ENCODE measurements around the gene LGALS3BP.

The LGALS3BP gene

GRCh38 chr17:79014158-79014758, 34.5 kb upstream of the LGALS3BP start:
- DNase-seq (ENCODE audit: low read depth in 2 of 3, low spot score in 2 of 3): no peak

GRCh38 chr17:79012563-79013134, 32.9 kb upstream of the LGALS3BP start:
- no peak for DNase-seq (ENCODE audit: low read depth in 2 of 3, low spot score in 2 of 3)

GRCh38 chr17:79011451-79012147, 31.9 kb upstream of the LGALS3BP start:
- DNase-seq (ENCODE audit: low read depth in 2 of 3, low spot score in 2 of 3): no peak

GRCh38 chr17:79010304-79010646, 30.6 kb upstream of the LGALS3BP start:
- DNase-seq (ENCODE audit: low read depth in 2 of 3, low spot score in 2 of 3): no peak

GRCh38 chr17:79009397-79010303, 29.9 kb upstream of the LGALS3BP start, which contains the start of gene CANT1:
Gene CANT1 (minus strand): TSS chr17:79009764. CDS start chr17:78997622, 12,142 bp downstream.
- peak; percentile 44 to 76 (median 64) for DNase-seq (ENCODE audit: low read depth in 2 of 3, low spot score in 2 of 3)

GRCh38 chr17:79008666-79009387, 29.1 kb upstream of the LGALS3BP start:
- no peak for DNase-seq (ENCODE audit: low read depth in 2 of 3, low spot score in 2 of 3)

- no peak for DNase-seq (ENCODE audit: low read depth in 2 of 3, low spot score in 2 of 3)
Measured at GRCh38 chr17:79007504-79008381, 28.0 kb upstream of the LGALS3BP start.

- DNase-seq (ENCODE audit: low read depth in 2 of 3, low spot score in 2 of 3): no peak
Measured at GRCh38 chr17:79006794-79007503, 27.2 kb upstream of the LGALS3BP start.

- DNase-seq (ENCODE audit: low read depth in 2 of 3, low spot score in 2 of 3): no peak
Measured at GRCh38 chr17:79006046-79006445, 26.3 kb upstream of the LGALS3BP start.

GRCh38 chr17:79005063-79005861, 25.5 kb upstream of the LGALS3BP start:
- no peak for DNase-seq (ENCODE audit: low read depth in 2 of 3, low spot score in 2 of 3)

- no peak for DNase-seq (ENCODE audit: low read depth in 2 of 3, low spot score in 2 of 3)
Measured at GRCh38 chr17:79003661-79004411, 24.1 kb upstream of the LGALS3BP start.

GRCh38 chr17:79002796-79003593, 23.3 kb upstream of the LGALS3BP start:
- DNase-seq (ENCODE audit: low read depth in 2 of 3, low spot score in 2 of 3): no peak

- DNase-seq (ENCODE audit: low read depth in 2 of 3, low spot score in 2 of 3): no peak
Measured at GRCh38 chr17:79002291-79002690, 22.6 kb upstream of the LGALS3BP start.

- no peak for DNase-seq (ENCODE audit: low read depth in 2 of 3, low spot score in 2 of 3)
Measured at GRCh38 chr17:79001190-79002020, 21.7 kb upstream of the LGALS3BP start.

GRCh38 chr17:79000396-79001189, 20.9 kb upstream of the LGALS3BP start:
- DNase-seq (ENCODE audit: low read depth in 2 of 3, low spot score in 2 of 3): no peak

Measured in activated CD8-positive, alpha-beta memory T cell treated with anti-CD3 and anti-CD28 coated beads for 48 hours (primary cell).